Endothelial cell of umbilical vein (primary cell): ENCODE results near the gene STK17B. TPM values are rescaled to one million over a fixed set of nuclear protein-coding genes. Genes with fewer than 3 reads are reported as not detected.

ENCODE experiments used
- BruUV-seq: library from RNA; stranded (reverse); fragments of 400-500 nt; replicated peaks from 2 replicates; lab custom pipeline; 2021; lab: Mats Ljungman, UMichigan
- CTCF ChIA-PET: fragments of 300-600, 350-600 bp; sonication (Branson Sonifier 250); formaldehyde crosslinking; loops from one replicate; lab custom pipeline; 2021; ENCODE audit warnings: antibody characterized with exemption, inconsistent platforms; lab: Charles Lee
- POLR2A ChIA-PET: fragments of 300-600, 350-600 bp; sonication (Branson Sonifier 250); formaldehyde crosslinking; loops from one replicate; lab custom pipeline; 2021; ENCODE audit warnings: antibody characterized with exemption, inconsistent platforms; lab: Charles Lee
- DNase-seq: peaks from one replicate; pipeline ENCODE4 v3.0.0-alpha.2; 2011; ENCODE audit warnings: low read depth, low spot score
- FAIRE-seq: peaks from 2 replicates; lab custom pipeline; 2011; peaks lifted over from hg19 to GRCh38; lab: Jason Lieb, UNC
- H2AFZ ChIP-seq: 2 replicates; pipeline ENCODE4 v1.6.0; 2012; ENCODE audit warnings: low read depth, low read length, control low read depth, inconsistent platforms
- H3K27ac ChIP-seq: 2 replicates; pipeline ENCODE4 v1.5.1; 2011; ENCODE audit warnings: low read depth, mild to moderate bottlenecking, control low read depth, low read length, moderate library complexity; ENCODE audit not compliant: insufficient read depth
- H3K27me3 ChIP-seq, 2 experiments: 2 replicates each; pipeline versions ENCODE4 v1.6.0 to v1.6.1; 2011; ENCODE audit warnings: low read length in 2 of 2, mixed read lengths in 1 of 2; ENCODE audit not compliant: control insufficient read depth in 2 of 2, insufficient read depth in 2 of 2
- H3K36me3 ChIP-seq, 2 experiments: 2 replicates in 1 of 2; 3 replicates in 1 of 2; pipeline ENCODE4 v1.5.1; 2011; ENCODE audit warnings: low read length in 2 of 2, mild to moderate bottlenecking in 1 of 2, moderate library complexity in 1 of 2; ENCODE audit not compliant: control insufficient read depth in 2 of 2, insufficient read depth in 2 of 2; ENCODE audit errors: extremely low read depth in 1 of 2
- H3K4me1 ChIP-seq: 3 replicates; pipeline ENCODE4 v1.5.1; 2011; ENCODE audit warnings: mild to moderate bottlenecking, low read length; ENCODE audit not compliant: control insufficient read depth, insufficient read depth; ENCODE audit errors: extremely low read depth
- H3K4me2 ChIP-seq: 2 replicates; pipeline ENCODE4 v1.6.1; 2011; ENCODE audit warnings: low read length, control low read depth, mixed read lengths; ENCODE audit not compliant: insufficient read depth
- H3K4me3 ChIP-seq, 3 experiments: fragments of 200-600 bp in 1 of 3; sonication (generic), shearing (Covaris generic) in 1 of 3; replicated peaks in 1 of 3; 2 replicates each; pipeline ENCODE4 v1.5.1; 2011 to 2016; ENCODE audit warnings: control low read depth in 3 of 3, low read length in 3 of 3, mild to moderate bottlenecking in 2 of 3, inconsistent platforms in 1 of 3, low read depth in 1 of 3, moderate library complexity in 1 of 3; ENCODE audit not compliant: insufficient read depth in 1 of 3
- H3K79me2 ChIP-seq: 2 replicates; pipeline ENCODE4 v1.6.0; 2012; ENCODE audit warnings: low read length, inconsistent platforms; ENCODE audit not compliant: control insufficient read depth, insufficient read depth
- H3K9ac ChIP-seq: replicated peaks from 2 replicates; pipeline ENCODE3; 2011; ENCODE audit warnings: low read length, control low read depth; ENCODE audit not compliant: insufficient read depth; ENCODE audit errors: extremely low read depth
- H3K9me1 ChIP-seq: replicated peaks from 3 replicates; pipeline ENCODE4 v1.6.0; 2011; ENCODE audit warnings: mild to moderate bottlenecking, low read length; ENCODE audit not compliant: control insufficient read depth, insufficient read depth; ENCODE audit errors: extremely low read depth
- H3K9me3 ChIP-seq: replicated peaks from 2 replicates; pipeline ENCODE4 v1.5.1; 2012; ENCODE audit warnings: low read length, inconsistent platforms; ENCODE audit not compliant: control insufficient read depth, insufficient read depth
- H4K20me1 ChIP-seq: replicated peaks from 2 replicates; pipeline ENCODE3; 2011; ENCODE audit warnings: mild to moderate bottlenecking, low read length; ENCODE audit not compliant: control insufficient read depth, insufficient read depth; ENCODE audit errors: extremely low read depth
- CTCF ChIP-seq, 2 donors: IDR thresholded peaks; 1 replicate in 1 of 2; 2 replicates in 1 of 2; pipeline ENCODE4 v1.5.1; 2011; ENCODE audit warnings: low read length in 2 of 2, mild to moderate bottlenecking in 2 of 2, moderate library complexity in 2 of 2, control low read depth in 1 of 2, inconsistent platforms in 1 of 2, low read depth in 1 of 2; ENCODE audit not compliant: insufficient read depth in 1 of 2; ENCODE audit errors: extremely low read depth in 1 of 2
- FOS ChIP-seq: IDR thresholded peaks from 2 replicates; pipeline ENCODE4 v1.6.1; 2011; ENCODE audit warnings: mild to moderate bottlenecking, low read length, moderate library complexity, borderline replicate concordance; ENCODE audit not compliant: insufficient read depth
- JUN ChIP-seq: IDR thresholded peaks from 2 replicates; pipeline ENCODE4 v1.6.1; 2011; ENCODE audit warnings: borderline replicate concordance, low read depth; ENCODE audit not compliant: insufficient read length, insufficient read depth
- MYC ChIP-seq: IDR thresholded peaks from one replicate; pipeline ENCODE4 v1.6.1; 2011; ENCODE audit warnings: mild to moderate bottlenecking, low read depth, low read length
- POLR2A ChIP-seq: IDR thresholded peaks from 2 replicates; pipeline ENCODE4 v1.6.1; 2012; ENCODE audit warnings: low read depth, mild to moderate bottlenecking, control low read depth, low read length
- POLR2AphosphoS5 ChIP-seq: IDR thresholded peaks from 2 replicates; pipeline ENCODE4 v1.6.1; 2012; ENCODE audit warnings: low read depth, mild to moderate bottlenecking, control low read depth, low read length, moderate library complexity; ENCODE audit not compliant: insufficient read depth
- dilution Hi-C: fragments of 300-500 bp; cut with MboI; formaldehyde crosslinking; loops from one replicate; pipeline ENCODE4 v1.15.0; 2019; ENCODE audit warnings: low sequenced_read_pairs; ENCODE audit not compliant: extremely low pct_ligation_motif_present
- intact Hi-C: fragments of 100-400 bp; cut with micrococcal nuclease; formaldehyde crosslinking; loops from one replicate; pipeline ENCODE4 v1.10.0; 2022
- polyA plus RNA-seq, 4 experiments: library from polyadenylated mRNA; depleted of rRNA in 3 of 4; stranded (reverse) in 3 of 4; unstranded in 1 of 4; fragments of >200 nt; gene quantifications; 2 replicates each; pipeline versions ENCODE4 v1.2.1 to v1.2.3, GENCODE V29; 2011 to 2012; ENCODE audit warnings: missing spikeins in 1 of 4
- total RNA-seq: library from RNA; stranded (reverse); gene quantifications from 2 replicates; pipeline ENCODE4 v1.2.3, GENCODE V29; 2021

Gene STK17B
- total and polyA plus RNA-seq, 2 donors (not counting 3 experiments of a cell fraction or from before 2014, with no cell fraction given), result 2.5 to 16.6 TPM

GRCh38 chr2:196219671-196220070 is 48.3 kb upstream of the STK17B start:
- no peaks in the 10 kb centered on the region for H4K20me1 ChIP-seq
- dilution Hi-C loops (no loop called here), intact Hi-C loops (no loop called here)
- H3K4me1 ChIP-seq, result no peaks in the 10 kb centered on the region
- H2AFZ ChIP-seq, result no peak overlapping the region
- no peak overlapping the region for H3K4me3 ChIP-seq
- H3K9me1 ChIP-seq, result no peaks in the 10 kb centered on the region
- no peak overlapping the region for H3K9ac ChIP-seq
- no peak overlapping the region for H3K4me2 ChIP-seq
- H3K27ac ChIP-seq, result no peak overlapping the region
- H3K36me3 ChIP-seq, result peaks cover 3 to 75% of the 10 kb centered on the region in 2 experiments
- FAIRE-seq (no peak), DNase-seq (no peak)
- TF ChIP-seq POLR2A, result no peak
- no peak for TF ChIP-seq FOS
- TF ChIP-seq POLR2AphosphoS5, result no peak
- TF ChIP-seq CTCF (IDR thresholded peaks at IDR 0.05; ENCODE audit: extremely low read depth in 1 of 2, insufficient read depth in 1 of 2, low read depth in 1 of 2, low read length in 2 of 2), result no peak
- no peak for TF ChIP-seq JUN
- TF ChIP-seq MYC, result no peak
- ChIA-PET POLR2A (interaction anchor here (1.6 kb wide), 1 partner anchor 40 kb away, joined by 3 read pairs; no protein-coding TSS in a partner anchor), CTCF (interaction anchor here (1.0 to 3.2 kb wide), 7 partner anchors 10 to 142 kb away, joined by 3 to 11 read pairs (median 6); no protein-coding TSS in a partner anchor)
- no peaks in the 10 kb centered on the region for H3K27me3 ChIP-seq
- no peaks in the 10 kb centered on the region for H3K79me2 ChIP-seq
- no peaks in the 10 kb centered on the region for H3K9me3 ChIP-seq
- BruUV-seq, result no TSS peak
